Measurements from ENCODE around the gene PBOV1.
"Not testable (repeated sequence)": the region's sequence is repeated elsewhere in the genome, so short reads cannot be mapped to it uniquely, and the experiment has no call there.

PBOV1 gene

GRCh38 chr6:138238368-138238767, 20.1 kb upstream of the PBOV1 start:
- DNase-seq (ENCODE audit: low read depth in 2 of 2) = no peak

DNA sequence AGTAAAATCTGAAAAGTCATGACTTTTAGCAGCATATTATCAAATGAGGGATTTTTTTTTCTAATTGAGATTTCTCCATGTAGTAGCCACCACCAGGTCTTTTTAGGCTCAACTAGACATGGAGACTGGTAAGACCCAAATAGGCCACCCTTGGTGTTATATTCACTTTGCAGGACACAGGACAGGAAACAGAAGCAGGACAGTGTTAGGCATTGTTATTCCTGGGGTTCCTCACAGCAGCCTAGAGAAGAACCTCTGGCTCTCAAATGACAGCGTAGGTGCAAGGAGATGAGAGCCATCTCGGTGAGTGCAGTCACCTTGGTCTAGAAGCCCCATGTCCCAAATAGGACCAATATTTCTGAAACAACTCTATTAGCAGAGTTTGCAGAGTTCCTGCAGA, 19.2 kb upstream of the PBOV1 start:
- no peak for DNase-seq (ENCODE audit: low read depth in 2 of 2)

DNA sequence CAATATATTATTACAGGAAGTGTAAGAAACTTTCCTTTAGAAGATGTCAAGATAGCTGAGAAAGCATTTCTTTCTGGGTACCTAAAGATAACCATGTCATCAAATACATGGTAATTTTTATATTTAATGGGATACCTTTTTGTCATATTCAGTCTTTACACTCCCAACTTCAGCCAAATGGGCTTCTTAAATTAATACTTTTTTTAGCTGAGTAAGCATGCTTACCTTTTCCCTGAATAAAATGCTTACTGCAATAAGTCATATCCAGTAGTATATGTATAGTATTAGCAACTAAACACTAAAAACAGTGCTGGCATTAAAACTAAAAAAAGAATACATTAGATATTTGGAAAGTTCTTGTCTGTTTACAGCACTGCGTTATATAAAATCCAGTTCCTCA, 17.4 kb upstream of the PBOV1 start:
- no peak for DNase-seq (ENCODE audit: low read depth in 2 of 2)

DNA sequence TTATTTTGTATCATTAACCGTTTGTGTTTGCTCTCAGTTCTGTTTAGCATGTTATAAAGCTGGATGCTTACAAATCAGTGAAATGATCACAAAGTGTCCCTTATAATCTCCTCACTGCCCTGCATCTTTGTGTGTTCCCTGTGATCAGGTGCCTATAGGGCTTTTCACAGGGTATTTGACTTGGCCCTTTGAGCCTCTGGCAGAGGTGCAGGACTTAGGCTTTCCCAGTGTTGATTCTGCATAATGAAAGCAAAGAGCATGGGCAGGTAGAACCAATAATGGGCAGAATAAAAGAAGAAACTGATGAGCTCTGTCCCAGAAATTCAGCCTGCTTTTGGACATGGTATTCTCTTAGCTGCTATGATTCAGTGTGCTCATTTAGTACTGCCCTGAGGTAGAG, 16.9 kb upstream of the PBOV1 start:
- no peak for DNase-seq (ENCODE audit: low read depth in 2 of 2)

GRCh38 chr6:138234363-138234762, 16.1 kb upstream of the PBOV1 start:
- DNase-seq (ENCODE audit: low read depth in 2 of 2) = no peak

- no peak for DNase-seq (ENCODE audit: low read depth in 2 of 2)
Observed at GRCh38 chr6:138231381-138231886, 13.1 kb upstream of the PBOV1 start.

DNA sequence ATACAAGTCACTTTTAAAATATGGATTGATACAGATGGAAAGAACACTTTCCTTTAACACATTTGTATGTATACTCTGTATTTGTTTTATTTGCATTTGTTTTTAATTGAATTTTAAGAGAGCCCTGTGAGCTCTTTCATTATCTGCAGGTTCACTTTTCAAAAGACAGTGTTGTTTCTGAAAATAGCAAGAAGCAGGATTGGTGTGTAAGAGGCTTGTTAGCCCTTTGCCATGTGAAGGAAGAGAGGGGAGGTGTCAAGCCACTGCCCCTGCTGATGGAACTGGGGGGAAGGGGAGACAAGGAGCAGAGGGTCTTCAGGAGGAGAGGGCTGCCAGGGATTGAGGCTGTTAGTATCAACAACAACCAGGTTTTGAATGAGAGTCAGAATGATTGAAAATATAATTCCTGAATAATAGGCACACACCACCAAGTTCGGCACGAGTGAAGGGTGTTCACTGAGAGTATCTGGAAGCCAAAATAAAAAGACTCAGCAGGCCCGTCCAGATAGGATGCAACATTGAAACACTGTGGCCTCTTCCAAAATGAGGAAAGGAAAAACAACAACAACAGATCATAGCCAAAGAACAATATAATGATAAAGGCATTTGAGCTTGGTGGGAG, 12.6 kb upstream of the PBOV1 start:
- DNase-seq (ENCODE audit: low read depth in 2 of 2) = no peak

DNA sequence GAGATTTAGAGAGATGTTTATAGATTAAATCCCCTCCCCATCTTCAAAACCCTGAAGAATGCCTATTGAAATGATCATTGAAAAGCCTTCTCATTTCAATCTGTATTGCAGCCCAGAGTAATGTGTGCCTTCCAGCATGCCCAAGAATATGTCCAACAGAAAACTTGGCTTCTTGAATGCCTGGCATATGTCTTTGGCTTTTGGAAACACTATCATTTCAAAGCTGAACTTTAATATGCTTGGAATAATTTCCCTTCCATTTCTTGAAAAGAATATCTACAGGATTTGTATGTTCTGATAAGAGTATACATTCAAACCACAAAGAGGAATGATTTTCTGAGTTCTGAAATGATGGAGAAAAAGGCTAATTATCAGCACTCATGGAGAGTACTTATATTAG, 11.9 kb upstream of the PBOV1 start:
- DNase-seq (ENCODE audit: low read depth in 2 of 2) = no peak

DNA sequence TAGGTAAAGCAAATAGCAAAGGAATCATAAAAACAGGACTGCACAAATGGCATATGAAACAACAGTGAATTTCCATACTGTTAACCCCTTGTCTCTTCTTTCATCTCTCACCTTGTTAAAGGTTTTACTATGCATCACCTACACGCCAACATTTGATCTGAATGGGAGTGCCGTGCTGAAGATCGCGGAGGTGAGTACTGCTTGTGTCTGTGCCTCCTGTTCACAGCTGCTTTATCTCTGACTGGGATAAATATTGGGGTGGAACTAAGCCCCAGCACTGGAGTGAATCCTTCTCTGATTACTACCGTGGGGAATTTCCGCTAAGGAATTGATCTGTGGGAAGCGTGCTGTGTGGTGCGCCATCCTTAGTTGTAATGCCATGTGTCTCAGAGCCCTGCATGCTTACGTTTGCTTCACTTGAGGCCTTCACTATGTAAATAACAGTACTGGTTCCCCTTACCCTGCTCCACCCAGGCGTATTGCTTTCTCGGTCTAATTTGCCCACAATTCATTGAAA, 11.4 kb upstream of the PBOV1 start:
- no peak for DNase-seq (ENCODE audit: low read depth in 2 of 2)

DNA sequence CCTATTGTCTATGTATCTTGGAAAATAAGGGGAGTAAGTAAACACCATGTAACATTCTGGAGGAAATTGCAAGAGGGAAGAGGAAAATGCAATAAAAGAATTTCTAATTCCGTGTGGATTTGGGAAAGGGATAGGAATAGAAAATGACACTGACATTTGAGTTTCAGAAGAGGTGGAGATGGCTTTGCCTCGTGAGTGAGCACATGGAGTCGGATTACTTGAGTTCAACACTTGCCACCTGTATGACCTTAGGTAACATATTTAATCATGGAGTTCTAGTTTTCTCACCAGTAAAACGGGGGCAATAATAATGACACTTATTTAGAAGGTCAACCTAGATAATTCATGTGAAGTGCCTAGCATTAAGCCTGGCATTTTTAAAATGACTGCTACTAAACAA, 10.8 kb upstream of the PBOV1 start:
- DNase-seq (ENCODE audit: low read depth in 2 of 2) = no peak

- no peak for DNase-seq (ENCODE audit: low read depth in 2 of 2)
Observed at GRCh38 chr6:138227316-138227781, 9.1 kb upstream of the PBOV1 start.

- DNase-seq (ENCODE audit: low read depth in 2 of 2) = no peak
Observed at GRCh38 chr6:138226700-138227315, 8.5 kb upstream of the PBOV1 start.

DNA sequence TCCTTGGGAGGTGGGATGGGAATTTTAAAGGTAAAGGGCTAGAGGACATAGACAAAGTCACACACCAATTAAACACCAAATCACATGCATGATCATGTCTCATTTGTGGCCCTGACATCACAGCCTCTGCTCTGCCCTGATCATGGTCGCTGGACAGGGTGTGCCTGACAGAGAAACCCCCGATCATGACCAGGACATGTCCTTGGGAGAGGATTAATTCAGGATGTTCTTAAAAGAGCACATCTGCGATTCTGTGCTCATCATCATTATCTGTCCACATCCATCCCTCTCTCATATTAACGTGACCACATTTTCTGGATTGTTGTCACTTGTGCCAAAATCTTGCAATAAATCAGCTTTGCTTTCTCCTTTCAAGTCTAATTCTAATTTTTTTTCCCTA, 7.7 kb upstream of the PBOV1 start:
- no peak for DNase-seq (ENCODE audit: low read depth in 2 of 2)

GRCh38 chr6:138222901-138223546, 4.7 kb upstream of the PBOV1 start:
- no peak for DNase-seq (ENCODE audit: low read depth in 2 of 2)

DNA sequence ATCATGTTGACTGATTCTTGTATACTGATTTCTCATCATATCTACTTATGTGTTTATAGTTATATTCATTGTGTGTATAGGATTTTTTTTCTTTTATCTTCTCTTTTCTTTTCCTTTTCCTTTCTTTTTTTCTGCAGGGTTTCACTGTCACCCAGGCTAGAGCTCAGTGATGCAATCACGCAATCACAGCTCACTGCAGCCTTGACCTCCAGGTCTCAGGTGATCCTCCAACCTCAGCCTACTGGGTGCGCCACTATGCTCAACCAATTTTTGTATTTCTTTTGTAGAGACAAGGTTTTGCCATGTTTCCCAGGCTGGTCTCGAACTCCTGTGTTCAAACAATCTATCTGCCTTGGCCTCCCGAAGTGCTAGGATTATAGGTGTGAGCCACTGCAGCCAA, 1.6 kb upstream of the PBOV1 start:
- DNase-seq (ENCODE audit: low read depth in 2 of 2) = no peak

- DNase-seq (ENCODE audit: low read depth in 2 of 2) = no peak
Observed at GRCh38 chr6:138219398-138219797, 1.1 kb upstream of the PBOV1 start.

DNA sequence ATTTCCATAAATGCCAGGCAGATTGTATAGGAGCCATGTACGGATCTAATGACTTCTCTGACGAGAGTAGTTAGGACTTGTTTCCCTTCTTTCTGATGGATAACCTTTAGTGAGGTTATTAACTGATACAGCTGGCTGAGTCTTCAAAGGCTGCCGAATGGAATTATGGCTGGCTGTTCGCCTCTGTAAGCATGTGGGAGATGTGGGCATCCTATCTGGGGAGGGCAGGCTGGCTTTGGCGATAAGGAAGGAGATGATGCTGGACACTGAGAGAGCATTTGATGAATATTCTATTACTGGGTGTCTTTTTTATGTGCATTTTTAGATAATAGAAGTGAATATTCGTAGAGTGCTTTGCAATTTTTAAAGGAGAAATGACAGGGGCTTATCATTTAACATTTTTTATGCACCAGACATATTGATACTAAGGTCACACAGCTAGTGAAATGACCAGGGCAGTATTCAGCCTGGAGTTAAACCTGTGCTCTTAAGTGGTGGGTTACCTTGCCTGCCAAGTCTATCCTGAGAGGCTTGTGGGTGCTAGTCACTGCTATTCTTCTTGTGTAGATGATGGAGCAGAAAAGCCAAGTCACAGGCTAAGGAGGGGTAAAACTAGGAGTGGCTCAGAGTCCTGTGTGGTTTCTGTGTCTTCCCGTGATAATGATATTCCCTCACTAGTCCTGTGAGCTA, 3.1 kb downstream of the PBOV1 start:
- no peak for DNase-seq (ENCODE audit: low read depth in 2 of 2)

DNA sequence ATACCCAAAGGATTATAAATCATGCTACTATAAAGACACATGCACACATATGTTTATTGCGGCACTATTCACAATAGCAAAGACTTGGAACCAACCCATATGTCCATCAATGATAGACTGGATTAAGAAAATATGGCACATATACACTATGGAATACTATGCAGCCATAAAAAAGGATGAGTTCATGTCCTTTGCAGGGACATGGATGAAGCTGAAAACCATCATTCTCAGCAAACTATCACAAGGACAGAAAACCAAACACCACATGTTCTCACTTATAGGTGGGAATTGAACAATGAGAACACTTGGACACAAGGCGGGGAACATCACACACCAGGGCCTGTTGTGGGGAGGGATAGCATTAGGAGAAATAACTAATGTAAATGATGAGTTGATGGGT, 5.8 kb downstream of the PBOV1 start:
- DNase-seq (ENCODE audit: low read depth in 2 of 2) = not testable (repeated sequence)

DNA sequence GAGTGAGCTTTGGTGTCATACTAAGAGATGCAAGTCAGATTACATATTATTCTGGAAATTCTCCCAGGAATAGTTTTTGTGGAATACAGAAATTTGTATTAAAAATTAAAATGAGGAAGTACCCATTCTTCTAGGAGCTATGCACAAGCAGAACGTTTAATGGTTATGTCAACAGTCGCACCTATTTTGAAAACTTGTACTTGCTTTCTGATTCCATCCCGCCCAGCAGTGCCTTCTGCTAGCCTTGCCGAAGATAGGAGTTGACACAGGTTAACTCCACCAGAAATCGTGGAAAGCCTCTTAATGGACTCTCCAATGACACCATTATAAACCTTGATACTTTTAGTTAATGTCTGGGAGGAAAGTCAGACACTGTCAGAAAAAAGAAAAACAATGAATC, 6.7 kb downstream of the PBOV1 start:
- DNase-seq (ENCODE audit: low read depth in 2 of 2) = no peak

DNA sequence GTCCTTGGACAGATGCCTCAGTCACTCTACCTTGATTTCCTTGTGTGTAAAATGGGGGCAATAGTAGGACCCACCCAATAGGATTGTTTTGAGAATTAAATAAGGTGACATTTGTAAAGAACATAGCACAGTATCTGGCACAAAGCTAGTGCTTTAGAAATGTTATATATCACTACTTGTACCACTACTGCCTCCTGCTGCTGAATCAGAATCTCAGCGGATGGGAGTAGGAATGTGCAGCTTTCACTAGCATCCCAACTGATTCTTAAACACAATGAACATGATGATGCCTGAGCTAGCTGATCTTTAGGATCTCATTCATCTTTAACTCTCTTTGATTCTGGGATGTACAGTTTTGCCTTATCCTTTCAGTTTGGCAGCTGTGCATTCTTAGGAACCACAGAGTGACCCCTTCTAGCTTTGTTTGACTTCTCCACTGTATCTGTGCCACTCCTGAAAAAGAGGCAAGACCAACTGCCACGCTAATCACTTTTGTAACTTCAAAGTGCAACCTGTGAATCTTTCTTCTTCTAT, 7.2 kb downstream of the PBOV1 start:
- DNase-seq (ENCODE audit: low read depth in 2 of 2) = no peak

DNA sequence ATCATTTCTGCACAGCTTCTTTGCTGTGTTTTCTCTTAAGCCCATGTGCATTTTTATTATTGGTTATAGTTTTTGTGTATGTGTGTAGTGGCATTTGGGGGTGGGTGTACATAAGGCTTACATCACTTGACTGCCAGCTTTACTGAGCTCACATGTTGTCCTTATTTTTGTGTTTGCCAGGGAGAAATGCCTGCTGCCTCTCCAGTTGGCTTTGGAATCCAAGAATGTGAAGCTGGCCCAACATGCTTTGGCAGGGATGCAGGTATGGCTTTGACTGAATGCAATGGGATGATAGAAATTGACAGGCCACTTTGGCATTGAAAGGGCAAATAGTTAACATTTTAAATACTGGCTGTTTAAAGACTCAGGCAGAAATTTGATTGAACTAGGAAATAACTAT, 11.4 kb downstream of the PBOV1 start:
- DNase-seq (ENCODE audit: low read depth in 2 of 2) = no peak

- DNase-seq (ENCODE audit: low read depth in 2 of 2) = no peak
Observed at GRCh38 chr6:138205437-138206094, 12.7 kb downstream of the PBOV1 start.
